HCT116 (cell line): ENCODE data around the gene FA2H. TPM values are rescaled to one million over a fixed set of nuclear protein-coding genes. Genes with fewer than 3 reads are reported as not detected.

Experiments
- ATAC-seq: fragments of 200-7000 bp; cut with Tn5 transposase; 2 replicates; pipeline ENCODE4 v1.9.1; 2020; ENCODE audit warnings: mild to moderate bottlenecking, moderate library complexity
- BruUV-seq: library from RNA; stranded (reverse); fragments of 400-500 nt; replicated peaks from 2 replicates; lab custom pipeline; 2021; lab: Mats Ljungman, UMichigan
- CTCF ChIA-PET: fragments of 300-600 bp; sonication (Branson Sonifier 250); formaldehyde crosslinking; loops from one replicate; lab custom pipeline; 2021; ENCODE audit warnings: antibody characterized with exemption; lab: Charles Lee
- POLR2A ChIA-PET: fragments of 300-600, 350-600 bp; sonication (Branson Sonifier 250); formaldehyde crosslinking; loops from one replicate; lab custom pipeline; 2021; ENCODE audit warnings: antibody characterized with exemption; lab: Charles Lee
- RAD21 ChIA-PET, 2 experiments: fragments of 300-600 bp; sonication (Branson Sonifier 250); formaldehyde crosslinking; loops; one replicate each; lab custom pipeline; 2023; ENCODE audit warnings: low total read pairs in 2 of 2; ENCODE audit not compliant: uncharacterized antibody in 2 of 2, unreplicated experiment in 2 of 2, low non-redundant PET in 1 of 2; lab: Charles Lee
- DNase-seq: peaks from one replicate; pipeline ENCODE4 v3.0.0-alpha.2; 2010; ENCODE audit warnings: low read depth, low spot score
- H2AFZ ChIP-seq: fragments of 200-600 bp; shearing (Covaris generic), sonication (generic); 2 replicates; pipeline ENCODE4 v1.6.1; 2017; ENCODE audit warnings: low read depth, mixed run types, mixed read lengths, antibody characterized with exemption, low read length; ENCODE audit not compliant: poor library complexity, severe bottlenecking
- H3K27ac ChIP-seq: 2 replicates; pipeline ENCODE4 v1.5.1; 2012; ENCODE audit warnings: low read depth, low read length
- H3K27me3 ChIP-seq: fragments of 200-600 bp; sonication (generic); 2 replicates; pipeline ENCODE4 v1.6.1; 2016; ENCODE audit warnings: mixed run types, low read length, mixed read lengths; ENCODE audit not compliant: insufficient read depth
- H3K36me3 ChIP-seq, 2 experiments: fragments of 200-500 bp in 1 of 2; fragments of 200-600 bp in 1 of 2; sonication (Bioruptor generic) in 1 of 2; sonication (generic) in 1 of 2; 2 replicates each; pipeline versions ENCODE4 v1.5.1 to v1.6.1; 2014 to 2016; ENCODE audit warnings: low read length in 2 of 2, inconsistent platforms in 1 of 2, mixed read lengths in 1 of 2, mixed run types in 1 of 2; ENCODE audit not compliant: insufficient read depth in 2 of 2, control insufficient read depth in 1 of 2
- H3K4me1 ChIP-seq, 2 experiments: fragments of 200-600 bp in 1 of 2; sonication (generic) in 1 of 2; 2 replicates each; pipeline versions ENCODE4 v1.5.1 to v1.6.1; 2012 to 2017; ENCODE audit warnings: low read length in 2 of 2, inconsistent platforms in 1 of 2, mild to moderate bottlenecking in 1 of 2, mixed read lengths in 1 of 2, mixed run types in 1 of 2, moderate library complexity in 1 of 2; ENCODE audit not compliant: insufficient read depth in 2 of 2, control insufficient read depth in 1 of 2
- H3K4me2 ChIP-seq: fragments of 200-600 bp; sonication (generic); 2 replicates; pipeline ENCODE4 v1.6.1; 2017; ENCODE audit warnings: mixed run types, low read length, mixed read lengths
- H3K4me3 ChIP-seq, 2 experiments: fragments of 200-600 bp in 1 of 2; sonication (generic) in 1 of 2; replicated peaks in 1 of 2; 2 replicates each; pipeline ENCODE4 v1.5.1; 2011 to 2016; ENCODE audit warnings: low read length in 2 of 2, control low read depth in 1 of 2, low read depth in 1 of 2, mild to moderate bottlenecking in 1 of 2, mixed read lengths in 1 of 2, mixed run types in 1 of 2
- H3K79me2 ChIP-seq: fragments of 200-600 bp; sonication (generic); 2 replicates; pipeline ENCODE4 v1.6.1; 2017; ENCODE audit warnings: mild to moderate bottlenecking, mixed run types, low read length, moderate library complexity, mixed read lengths; ENCODE audit not compliant: insufficient read depth
- H3K9ac ChIP-seq: fragments of 200-600 bp; sonication (generic); 2 replicates; pipeline ENCODE4 v1.6.1; 2016; ENCODE audit warnings: low read length, mixed read lengths
- H3K9me2 ChIP-seq: fragments of 200-600 bp; sonication (generic), shearing (Covaris generic); 2 replicates; pipeline ENCODE4 v1.6.1; 2017; ENCODE audit warnings: mixed run types, mild to moderate bottlenecking, moderate library complexity; ENCODE audit not compliant: insufficient read depth
- H3K9me3 ChIP-seq, 2 experiments: fragments of 200-500 bp in 1 of 2; fragments of 200-600 bp in 1 of 2; sonication (Bioruptor generic) in 1 of 2; sonication (generic) in 1 of 2; 2 replicates each; pipeline ENCODE4 v1.6.1; 2014 to 2017; ENCODE audit warnings: low read length in 2 of 2, mixed read lengths in 2 of 2, inconsistent platforms in 1 of 2, low read depth in 1 of 2, mild to moderate bottlenecking in 1 of 2, mixed run types in 1 of 2, moderate library complexity in 1 of 2; ENCODE audit not compliant: control insufficient read depth in 1 of 2, insufficient read depth in 1 of 2
- H4K20me1 ChIP-seq: fragments of 200-600 bp; sonication (generic), shearing (Covaris generic); 2 replicates; pipeline ENCODE4 v1.6.1; 2017; ENCODE audit warnings: mixed run types, mild to moderate bottlenecking, moderate library complexity; ENCODE audit not compliant: insufficient read depth
- FOSL1 ChIP-seq: IDR thresholded peaks from 2 replicates; pipeline ENCODE4 v1.6.1; 2012; ENCODE audit warnings: low read depth
- JUND ChIP-seq: IDR thresholded peaks from 2 replicates; pipeline ENCODE4 v1.6.1; 2012
- POLR2A ChIP-seq: IDR thresholded peaks from 2 replicates; pipeline ENCODE4 v1.7.0; 2011; ENCODE audit warnings: borderline replicate concordance; ENCODE audit not compliant: insufficient read depth, insufficient read length; ENCODE audit errors: extremely low read depth
- POLR2AphosphoS5 ChIP-seq: IDR thresholded peaks from 2 replicates; pipeline ENCODE4 v1.6.1; 2011; ENCODE audit warnings: mild to moderate bottlenecking, low read depth, low read length, moderate library complexity
- RAD21 ChIP-seq: IDR thresholded peaks from 2 replicates; pipeline ENCODE4 v1.6.1; 2012; ENCODE audit warnings: low read depth, mild to moderate bottlenecking
- TCF7L2 ChIP-seq: IDR thresholded peaks from 2 replicates; pipeline ENCODE4 v1.7.0; 2011; ENCODE audit warnings: borderline replicate concordance, inconsistent platforms; ENCODE audit not compliant: insufficient read depth, insufficient read length; ENCODE audit errors: extremely low read depth
- ZNF274 ChIP-seq: fragments of 200-500 bp; sonication (Bioruptor generic); IDR thresholded peaks from 2 replicates; pipeline ENCODE4 v1.6.1; 2014; ENCODE audit warnings: mild to moderate bottlenecking, low read depth, low read length, inconsistent platforms
- intact Hi-C: fragments of 100-400 bp; cut with micrococcal nuclease; formaldehyde crosslinking; loops from 2 replicates; pipeline ENCODE4 v1.10.0; 2022
- total RNA-seq: library from RNA; stranded (reverse); gene quantifications from one replicate; pipeline ENCODE4 v1.2.1, GENCODE V29; 2021; ENCODE audit not compliant: unreplicated experiment
- TF ChIP-seq, protein P1 (sequence below), 3 experiments: fragments of 200-600 bp in 1 of 3; sonication (generic) in 1 of 3; IDR thresholded peaks in 2 of 3; conservative IDR thresholded peaks in 1 of 3; 2 replicates each; pipeline ENCODE4 v1.5.1; 2012 to 2017; ENCODE audit warnings: low read depth in 2 of 3, low read length in 2 of 3, antibody characterized with exemption in 1 of 3, borderline replicate concordance in 1 of 3, control low read depth in 1 of 3, mild to moderate bottlenecking in 1 of 3, mixed read lengths in 1 of 3, mixed run types in 1 of 3, moderate library complexity in 1 of 3; ENCODE audit not compliant: insufficient read depth in 1 of 3
- TF ChIP-seq, protein P2 (sequence below): IDR thresholded peaks from 2 replicates; pipeline ENCODE4 v1.6.1; 2012
- TF ChIP-seq, protein P3 (sequence below): IDR thresholded peaks from 2 replicates; pipeline ENCODE4 v1.6.1; 2012; ENCODE audit warnings: low read depth
- TF ChIP-seq, protein P4 (sequence below): IDR thresholded peaks from 2 replicates; pipeline ENCODE4 v1.6.1; 2011; ENCODE audit warnings: mild to moderate bottlenecking, low read length, moderate library complexity; ENCODE audit not compliant: insufficient replicate concordance; ENCODE audit errors: extremely low read depth

FA2H gene
- total RNA-seq, 1 experiment from 2014 or later: 11.1 TPM

DNA sequence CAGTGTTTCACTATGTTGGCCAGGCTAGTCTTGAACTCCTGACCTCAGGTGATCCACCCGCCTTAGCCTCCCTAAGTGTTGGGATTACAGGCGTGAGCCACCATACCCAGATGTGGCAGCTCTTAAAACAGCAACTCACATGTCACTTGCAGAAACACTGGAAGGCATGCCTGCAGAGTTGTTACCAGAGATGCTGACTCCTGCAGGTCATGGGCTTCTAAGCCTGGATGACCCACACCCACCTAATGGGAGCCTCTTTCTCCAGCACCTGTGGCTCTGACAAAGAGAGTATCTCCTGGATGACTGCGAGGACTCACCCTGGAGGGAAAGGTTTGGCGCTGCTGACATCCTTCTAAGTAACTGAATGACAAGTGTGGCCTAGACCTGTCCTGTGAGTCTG, 96.8 kb downstream of the FA2H start:
- TF ChIP-seq RAD21 (no peak), TCF7L2 (no peak), ZNF274 (no peak), POLR2AphosphoS5 (no peak), JUND (no peak), POLR2A (no peak), FOSL1 (no peak)
- TF ChIP-seq, protein P1, sequence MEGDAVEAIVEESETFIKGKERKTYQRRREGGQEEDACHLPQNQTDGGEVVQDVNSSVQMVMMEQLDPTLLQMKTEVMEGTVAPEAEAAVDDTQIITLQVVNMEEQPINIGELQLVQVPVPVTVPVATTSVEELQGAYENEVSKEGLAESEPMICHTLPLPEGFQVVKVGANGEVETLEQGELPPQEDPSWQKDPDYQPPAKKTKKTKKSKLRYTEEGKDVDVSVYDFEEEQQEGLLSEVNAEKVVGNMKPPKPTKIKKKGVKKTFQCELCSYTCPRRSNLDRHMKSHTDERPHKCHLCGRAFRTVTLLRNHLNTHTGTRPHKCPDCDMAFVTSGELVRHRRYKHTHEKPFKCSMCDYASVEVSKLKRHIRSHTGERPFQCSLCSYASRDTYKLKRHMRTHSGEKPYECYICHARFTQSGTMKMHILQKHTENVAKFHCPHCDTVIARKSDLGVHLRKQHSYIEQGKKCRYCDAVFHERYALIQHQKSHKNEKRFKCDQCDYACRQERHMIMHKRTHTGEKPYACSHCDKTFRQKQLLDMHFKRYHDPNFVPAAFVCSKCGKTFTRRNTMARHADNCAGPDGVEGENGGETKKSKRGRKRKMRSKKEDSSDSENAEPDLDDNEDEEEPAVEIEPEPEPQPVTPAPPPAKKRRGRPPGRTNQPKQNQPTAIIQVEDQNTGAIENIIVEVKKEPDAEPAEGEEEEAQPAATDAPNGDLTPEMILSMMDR (IDR thresholded peaks at IDR 0.05 in 2 of 3, conservative IDR thresholded peaks at IDR 0.05 in 1 of 3; ENCODE audit: borderline replicate concordance in 1 of 3, insufficient read depth in 1 of 3, low read depth in 2 of 3, low read length in 2 of 3): no peak
- TF ChIP-seq, protein P2, sequence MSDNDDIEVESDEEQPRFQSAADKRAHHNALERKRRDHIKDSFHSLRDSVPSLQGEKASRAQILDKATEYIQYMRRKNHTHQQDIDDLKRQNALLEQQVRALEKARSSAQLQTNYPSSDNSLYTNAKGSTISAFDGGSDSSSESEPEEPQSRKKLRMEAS: no peak
- TF ChIP-seq, protein P3, sequence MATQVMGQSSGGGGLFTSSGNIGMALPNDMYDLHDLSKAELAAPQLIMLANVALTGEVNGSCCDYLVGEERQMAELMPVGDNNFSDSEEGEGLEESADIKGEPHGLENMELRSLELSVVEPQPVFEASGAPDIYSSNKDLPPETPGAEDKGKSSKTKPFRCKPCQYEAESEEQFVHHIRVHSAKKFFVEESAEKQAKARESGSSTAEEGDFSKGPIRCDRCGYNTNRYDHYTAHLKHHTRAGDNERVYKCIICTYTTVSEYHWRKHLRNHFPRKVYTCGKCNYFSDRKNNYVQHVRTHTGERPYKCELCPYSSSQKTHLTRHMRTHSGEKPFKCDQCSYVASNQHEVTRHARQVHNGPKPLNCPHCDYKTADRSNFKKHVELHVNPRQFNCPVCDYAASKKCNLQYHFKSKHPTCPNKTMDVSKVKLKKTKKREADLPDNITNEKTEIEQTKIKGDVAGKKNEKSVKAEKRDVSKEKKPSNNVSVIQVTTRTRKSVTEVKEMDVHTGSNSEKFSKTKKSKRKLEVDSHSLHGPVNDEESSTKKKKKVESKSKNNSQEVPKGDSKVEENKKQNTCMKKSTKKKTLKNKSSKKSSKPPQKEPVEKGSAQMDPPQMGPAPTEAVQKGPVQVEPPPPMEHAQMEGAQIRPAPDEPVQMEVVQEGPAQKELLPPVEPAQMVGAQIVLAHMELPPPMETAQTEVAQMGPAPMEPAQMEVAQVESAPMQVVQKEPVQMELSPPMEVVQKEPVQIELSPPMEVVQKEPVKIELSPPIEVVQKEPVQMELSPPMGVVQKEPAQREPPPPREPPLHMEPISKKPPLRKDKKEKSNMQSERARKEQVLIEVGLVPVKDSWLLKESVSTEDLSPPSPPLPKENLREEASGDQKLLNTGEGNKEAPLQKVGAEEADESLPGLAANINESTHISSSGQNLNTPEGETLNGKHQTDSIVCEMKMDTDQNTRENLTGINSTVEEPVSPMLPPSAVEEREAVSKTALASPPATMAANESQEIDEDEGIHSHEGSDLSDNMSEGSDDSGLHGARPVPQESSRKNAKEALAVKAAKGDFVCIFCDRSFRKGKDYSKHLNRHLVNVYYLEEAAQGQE: no peak
- TF ChIP-seq, protein P4, sequence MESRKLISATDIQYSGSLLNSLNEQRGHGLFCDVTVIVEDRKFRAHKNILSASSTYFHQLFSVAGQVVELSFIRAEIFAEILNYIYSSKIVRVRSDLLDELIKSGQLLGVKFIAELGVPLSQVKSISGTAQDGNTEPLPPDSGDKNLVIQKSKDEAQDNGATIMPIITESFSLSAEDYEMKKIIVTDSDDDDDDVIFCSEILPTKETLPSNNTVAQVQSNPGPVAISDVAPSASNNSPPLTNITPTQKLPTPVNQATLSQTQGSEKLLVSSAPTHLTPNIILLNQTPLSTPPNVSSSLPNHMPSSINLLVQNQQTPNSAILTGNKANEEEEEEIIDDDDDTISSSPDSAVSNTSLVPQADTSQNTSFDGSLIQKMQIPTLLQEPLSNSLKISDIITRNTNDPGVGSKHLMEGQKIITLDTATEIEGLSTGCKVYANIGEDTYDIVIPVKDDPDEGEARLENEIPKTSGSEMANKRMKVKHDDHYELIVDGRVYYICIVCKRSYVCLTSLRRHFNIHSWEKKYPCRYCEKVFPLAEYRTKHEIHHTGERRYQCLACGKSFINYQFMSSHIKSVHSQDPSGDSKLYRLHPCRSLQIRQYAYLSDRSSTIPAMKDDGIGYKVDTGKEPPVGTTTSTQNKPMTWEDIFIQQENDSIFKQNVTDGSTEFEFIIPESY: no peak

More for the DNA sequence above, 96.8 kb downstream of the FA2H start:
- Histone ChIP-seq H3K79me2 (no peaks in the 10 kb centered on the region), H3K36me3 (no peaks in the 10 kb centered on the region), H2AFZ (no peak overlapping the region), H3K9ac (no peak overlapping the region), H4K20me1 (no peaks in the 10 kb centered on the region), H3K9me3 (no peaks in the 10 kb centered on the region), H3K27me3 (no peaks in the 10 kb centered on the region), H3K4me1 (no peaks in the 10 kb centered on the region), H3K27ac (no peak overlapping the region), H3K4me3 (no peak overlapping the region), H3K4me2 (no peak overlapping the region), H3K9me2 (no peaks in the 10 kb centered on the region)
- intact Hi-C loops: no loop called here
- POLR2A ChIA-PET: no interaction called here
- no TSS peak for BruUV-seq
- CTCF ChIA-PET: no interaction called here
- ATAC-seq (peak; percentile 34), DNase-seq (no peak)
- RAD21 ChIA-PET: no interaction called here
